PFSK-1 (cell line): ENCODE data around the gene TMEM138.

Source experiments
- POLR2AphosphoS5 ChIP-seq: IDR thresholded peaks from 2 replicates; pipeline ENCODE4 v1.6.1; 2012; ENCODE audit warnings: low read depth, mild to moderate bottlenecking, control low read depth, low read length, moderate library complexity
- SIN3A ChIP-seq: IDR thresholded peaks from 2 replicates; pipeline ENCODE4 v1.6.1; 2012; ENCODE audit warnings: mild to moderate bottlenecking, low read length, moderate library complexity, borderline replicate concordance; ENCODE audit not compliant: insufficient read depth
- TAF1 ChIP-seq: IDR thresholded peaks from 2 replicates; pipeline ENCODE4 v1.6.1; 2012; ENCODE audit warnings: low read length, control low read depth, borderline replicate concordance; ENCODE audit not compliant: insufficient read depth
- TF ChIP-seq, protein P1 (sequence below), 2 experiments: IDR thresholded peaks; 2 replicates each; pipeline versions ENCODE4 v1.6.1 to v1.8.0; 2011 to 2012; ENCODE audit warnings: low read depth in 2 of 2, low read length in 2 of 2, control low read depth in 1 of 2, inconsistent platforms in 1 of 2, mild to moderate bottlenecking in 1 of 2, moderate library complexity in 1 of 2; ENCODE audit not compliant: insufficient read depth in 1 of 2

GRCh38 chr11:61342207-61342803, 19.9 kb upstream of the TMEM138 start:
- TF ChIP-seq POLR2AphosphoS5 (no peak), TAF1 (no peak), SIN3A (no peak)
- TF ChIP-seq, protein P1, sequence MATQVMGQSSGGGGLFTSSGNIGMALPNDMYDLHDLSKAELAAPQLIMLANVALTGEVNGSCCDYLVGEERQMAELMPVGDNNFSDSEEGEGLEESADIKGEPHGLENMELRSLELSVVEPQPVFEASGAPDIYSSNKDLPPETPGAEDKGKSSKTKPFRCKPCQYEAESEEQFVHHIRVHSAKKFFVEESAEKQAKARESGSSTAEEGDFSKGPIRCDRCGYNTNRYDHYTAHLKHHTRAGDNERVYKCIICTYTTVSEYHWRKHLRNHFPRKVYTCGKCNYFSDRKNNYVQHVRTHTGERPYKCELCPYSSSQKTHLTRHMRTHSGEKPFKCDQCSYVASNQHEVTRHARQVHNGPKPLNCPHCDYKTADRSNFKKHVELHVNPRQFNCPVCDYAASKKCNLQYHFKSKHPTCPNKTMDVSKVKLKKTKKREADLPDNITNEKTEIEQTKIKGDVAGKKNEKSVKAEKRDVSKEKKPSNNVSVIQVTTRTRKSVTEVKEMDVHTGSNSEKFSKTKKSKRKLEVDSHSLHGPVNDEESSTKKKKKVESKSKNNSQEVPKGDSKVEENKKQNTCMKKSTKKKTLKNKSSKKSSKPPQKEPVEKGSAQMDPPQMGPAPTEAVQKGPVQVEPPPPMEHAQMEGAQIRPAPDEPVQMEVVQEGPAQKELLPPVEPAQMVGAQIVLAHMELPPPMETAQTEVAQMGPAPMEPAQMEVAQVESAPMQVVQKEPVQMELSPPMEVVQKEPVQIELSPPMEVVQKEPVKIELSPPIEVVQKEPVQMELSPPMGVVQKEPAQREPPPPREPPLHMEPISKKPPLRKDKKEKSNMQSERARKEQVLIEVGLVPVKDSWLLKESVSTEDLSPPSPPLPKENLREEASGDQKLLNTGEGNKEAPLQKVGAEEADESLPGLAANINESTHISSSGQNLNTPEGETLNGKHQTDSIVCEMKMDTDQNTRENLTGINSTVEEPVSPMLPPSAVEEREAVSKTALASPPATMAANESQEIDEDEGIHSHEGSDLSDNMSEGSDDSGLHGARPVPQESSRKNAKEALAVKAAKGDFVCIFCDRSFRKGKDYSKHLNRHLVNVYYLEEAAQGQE (IDR thresholded peaks at IDR 0.05; ENCODE audit: insufficient read depth in 1 of 2, low read depth in 2 of 2, low read length in 2 of 2): no peak
